HepG2 (cell line): ENCODE measurements around the gene FBLN5. TPM values are rescaled to one million over a fixed set of nuclear protein-coding genes. Genes with fewer than 3 reads are reported as not detected.

Experiments used
- ATRX ChIP-seq: sonication (generic); formaldehyde crosslinking; IDR thresholded peaks from 2 replicates; pipeline ENCODE4 v1.4.0; 2020; ENCODE audit warnings: missing genetic modification reagents, borderline replicate concordance
- CENPT ChIP-seq: sonication (generic); formaldehyde crosslinking; IDR thresholded peaks from 2 replicates; pipeline ENCODE4 v1.8.0; 2022; ENCODE audit warnings: low read depth, mild to moderate bottlenecking, moderate library complexity, missing genetic modification reagents
- GPN1 ChIP-seq: sonication (generic); formaldehyde crosslinking; IDR thresholded peaks from 2 replicates; pipeline ENCODE4 v1.5.1; 2020; ENCODE audit warnings: missing genetic modification reagents, borderline replicate concordance
- HDAC1 ChIP-seq: sonication (generic); formaldehyde crosslinking; IDR thresholded peaks from 2 replicates; pipeline ENCODE4 v1.5.1; 2020; ENCODE audit warnings: mild to moderate bottlenecking, missing genetic modification reagents
- IRX3 ChIP-seq: sonication (generic); formaldehyde crosslinking; IDR thresholded peaks from 2 replicates; pipeline ENCODE4 v1.8.1; 2023; ENCODE audit warnings: mild to moderate bottlenecking, low read depth, missing genetic modification reagents, borderline replicate concordance
- MATR3 ChIP-seq: sonication (generic); formaldehyde crosslinking; IDR thresholded peaks from 2 replicates; pipeline ENCODE4 v1.4.0; 2020; ENCODE audit warnings: missing genetic modification reagents
- MZF1 ChIP-seq: sonication (generic); formaldehyde crosslinking; IDR thresholded peaks from 2 replicates; pipeline ENCODE4 v1.8.1; 2023; ENCODE audit warnings: mild to moderate bottlenecking, missing genetic modification reagents, borderline replicate concordance
- NFYB ChIP-seq: sonication (generic); formaldehyde crosslinking; IDR thresholded peaks from 2 replicates; pipeline ENCODE4 v1.4.0; 2020; ENCODE audit warnings: missing genetic modification reagents
- RFXAP ChIP-seq: sonication (generic); formaldehyde crosslinking; IDR thresholded peaks from 2 replicates; pipeline ENCODE4 v1.4.0; 2020; ENCODE audit warnings: missing genetic modification reagents, borderline replicate concordance
- RORA ChIP-seq: sonication (generic); formaldehyde crosslinking; IDR thresholded peaks from 2 replicates; pipeline ENCODE4 v1.5.0; 2020; ENCODE audit warnings: mild to moderate bottlenecking, missing genetic modification reagents, moderate library complexity
- SP1 ChIP-seq, 2 experiments: fragments of 450-650 bp in 1 of 2; sonication (generic) in 1 of 2; formaldehyde crosslinking in 1 of 2; IDR thresholded peaks; 2 replicates each; pipeline versions ENCODE4 v1.4.0 to v1.6.1; 2016 to 2020; ENCODE audit warnings: missing genetic modification reagents in 1 of 2
- THRA ChIP-seq: sonication (generic); formaldehyde crosslinking; IDR thresholded peaks from 2 replicates; pipeline ENCODE4 v1.4.0; 2020; ENCODE audit warnings: missing genetic modification reagents, borderline replicate concordance
- THYN1 ChIP-seq: sonication (generic); formaldehyde crosslinking; IDR thresholded peaks from 2 replicates; pipeline ENCODE4 v1.8.1; 2023; ENCODE audit warnings: low read depth, mild to moderate bottlenecking, moderate library complexity, missing genetic modification reagents, borderline replicate concordance
- ZBTB40 ChIP-seq, 2 experiments: fragments of 450-650 bp in 1 of 2; sonication (generic) in 1 of 2; formaldehyde crosslinking in 1 of 2; IDR thresholded peaks; 2 replicates each; pipeline versions ENCODE4 v1.6.1 to v1.8.0; 2016 to 2022; ENCODE audit warnings: antibody characterized with exemption in 1 of 2, mild to moderate bottlenecking in 1 of 2, missing genetic modification reagents in 1 of 2
- ZFY ChIP-seq: sonication (generic); formaldehyde crosslinking; IDR thresholded peaks from 2 replicates; pipeline ENCODE4 v1.4.0; 2020; ENCODE audit warnings: missing genetic modification reagents
- ZNF101 ChIP-seq: sonication (generic); formaldehyde crosslinking; IDR thresholded peaks from 2 replicates; pipeline ENCODE4 v1.4.0; 2020; ENCODE audit warnings: mild to moderate bottlenecking, low read depth, missing genetic modification reagents, borderline replicate concordance
- ZNF12 ChIP-seq: sonication (generic); formaldehyde crosslinking; IDR thresholded peaks from 2 replicates; pipeline ENCODE4 v1.5.0; 2020; ENCODE audit warnings: missing genetic modification reagents
- ZNF34 ChIP-seq: sonication (generic); formaldehyde crosslinking; IDR thresholded peaks from 2 replicates; pipeline ENCODE4 v1.4.0; 2020; ENCODE audit warnings: mild to moderate bottlenecking, missing genetic modification reagents, borderline replicate concordance
- ZNF557 ChIP-seq: sonication (generic); formaldehyde crosslinking; IDR thresholded peaks from 2 replicates; pipeline ENCODE4 v1.4.0; 2020; ENCODE audit warnings: missing genetic modification reagents
- ZNF761 ChIP-seq: sonication (generic); formaldehyde crosslinking; conservative IDR thresholded peaks from 2 replicates; pipeline ENCODE4 v1.4.0; 2020; ENCODE audit warnings: mild to moderate bottlenecking, missing genetic modification reagents
- ZNF891 ChIP-seq: sonication (generic); formaldehyde crosslinking; IDR thresholded peaks from 2 replicates; pipeline ENCODE4 v1.5.0; 2020; ENCODE audit warnings: mild to moderate bottlenecking, missing genetic modification reagents
- polyA plus RNA-seq, 8 experiments: library from polyadenylated mRNA; depleted of rRNA in 3 of 8; stranded (reverse) in 7 of 8; unstranded in 1 of 8; fragments of >200 nt; fragmentation: Illumina TruSeq in 4 of 8; extraction: Trizol in 4 of 8; gene quantifications; 2 replicates each; pipeline versions ENCODE4 v1.2.1 to v1.2.3, GENCODE V29; 2011 to 2016; ENCODE audit warnings: low read depth in 4 of 8, missing spikeins in 1 of 8, mixed read lengths in 1 of 8; ENCODE audit not compliant: insufficient read depth in 1 of 8
- total RNA-seq, 5 experiments: library from RNA; depleted of rRNA; stranded (reverse); fragments of >200 nt; fragmentation: Illumina TruSeq; extraction: Trizol; gene quantifications; 2 replicates each; pipeline ENCODE4 v1.2.3, GENCODE V29; 2016; ENCODE audit warnings: low read depth in 1 of 5

The FBLN5 gene
- total and polyA plus RNA-seq, 2 of the 13 experiments (the other 11 are each of a cell fraction or from before 2014, with no cell fraction given) = 0.38 to 0.77 TPM

GRCh38 chr14:91957876-91958313 lies 10.4 kb upstream of the FBLN5 start (continued):
- TF ChIP-seq SP1 (IDR thresholded peaks at IDR 0.05) = no peak
- no peak for TF ChIP-seq SP1 (CRISPR knock-in tag; IDR thresholded peaks at IDR 0.05)
- TF ChIP-seq ZNF891 = 0 out of 2 replicates have a peak, but pooled peaks have one; percentile 28
- no peak for TF ChIP-seq ZBTB40 (IDR thresholded peaks at IDR 0.05)
- no peak for TF ChIP-seq ZBTB40 (CRISPR knock-in tag; IDR thresholded peaks at IDR 0.05)
- peak; percentile 99 for TF ChIP-seq THRA (CRISPR knock-in tag)
- TF ChIP-seq GPN1 (CRISPR knock-in tag) = no peak
- TF ChIP-seq IRX3 (CRISPR knock-in tag) = no peak
- no peak for TF ChIP-seq CENPT
- no peak for TF ChIP-seq RFXAP (CRISPR knock-in tag)
- no peak for TF ChIP-seq THYN1 (CRISPR knock-in tag)
- TF ChIP-seq ZNF101 (CRISPR knock-in tag) = no peak
- no peak for TF ChIP-seq MZF1 (CRISPR knock-in tag)
- no peak for TF ChIP-seq ZNF761 (CRISPR knock-in tag)
- no peak for TF ChIP-seq ZNF557 (CRISPR knock-in tag)
- TF ChIP-seq ZFY = no peak
- no peak for TF ChIP-seq NFYB (CRISPR knock-in tag)
- TF ChIP-seq HDAC1 (CRISPR knock-in tag) = peak; percentile 67; the same call in 1 of the 2 replicates
- no peak for TF ChIP-seq ZNF34 (CRISPR knock-in tag)
- TF ChIP-seq RORA (CRISPR knock-in tag) = no peak
- TF ChIP-seq ZNF12 = no peak
- no peak for TF ChIP-seq ATRX
- TF ChIP-seq MATR3 (CRISPR knock-in tag) = no peak
